Neutrophil (primary cell): ENCODE results near the gene HMOX1.

Experiments
- H3K27ac ChIP-seq: fragments of 200-600 bp; sonication (generic); 2 replicates; pipeline ENCODE4 v1.5.1; 2016; ENCODE audit warnings: mild to moderate bottlenecking, moderate library complexity
- H3K27me3 ChIP-seq: fragments of 200-600 bp; sonication (generic); 2 replicates; pipeline ENCODE4 v1.6.0; 2016; ENCODE audit warnings: mild to moderate bottlenecking
- H3K36me3 ChIP-seq: fragments of 200-600 bp; sonication (generic); 2 replicates; pipeline ENCODE4 v1.5.1; 2017
- H3K4me1 ChIP-seq, 2 experiments: fragments of 200-600 bp in 1 of 2; sonication (generic) in 1 of 2; 1 replicate in 1 of 2; 2 replicates in 1 of 2; pipeline versions ENCODE4 v1.5.1 to v1.6.1; 2013 to 2016; ENCODE audit warnings: low read depth in 1 of 2, low read length in 1 of 2, mild to moderate bottlenecking in 1 of 2, moderate library complexity in 1 of 2; ENCODE audit not compliant: control insufficient read depth in 1 of 2, insufficient read depth in 1 of 2
- H3K4me3 ChIP-seq, 2 experiments: fragments of 200-600 bp in 1 of 2; sonication (generic) in 1 of 2; 1 replicate in 1 of 2; 2 replicates in 1 of 2; pipeline ENCODE4 v1.5.1; 2013 to 2016; ENCODE audit warnings: low read depth in 1 of 2, low read length in 1 of 2, mild to moderate bottlenecking in 1 of 2, moderate library complexity in 1 of 2
- H3K9me3 ChIP-seq: fragments of 200-600 bp; sonication (generic); 2 replicates; pipeline ENCODE4 v1.5.1; 2016
- CTCF ChIP-seq: fragments of 200-600 bp; sonication (generic); IDR thresholded peaks from 2 replicates; pipeline ENCODE4 v1.5.1; 2016; ENCODE audit warnings: antibody characterized with exemption

Gene HMOX1

GRCh38 chr22:35410663-35411034, 29.8 kb downstream of the HMOX1 start:
- H3K9me3 ChIP-seq = no peaks in the 10 kb centered on the region
- H3K4me3 ChIP-seq = peak overlapping the region; percentile 24 to 56
- H3K27ac ChIP-seq = peak overlapping the region; percentile 94
- H3K36me3 ChIP-seq = peaks cover 43% of the 10 kb centered on the region
- TF ChIP-seq CTCF = no peak
- H3K27me3 ChIP-seq = no peaks in the 10 kb centered on the region
- H3K4me1 ChIP-seq = peaks cover 22 to 25% of the 10 kb centered on the region in 2 experiments

- peaks cover 22 to 25% of the 10 kb centered on the region in 2 experiments for H3K4me1 ChIP-seq
- H3K4me3 ChIP-seq = no peak overlapping the region
- no peak for TF ChIP-seq CTCF
- no peaks in the 10 kb centered on the region for H3K27me3 ChIP-seq
- H3K36me3 ChIP-seq = peaks cover 45% of the 10 kb centered on the region
- H3K9me3 ChIP-seq = no peaks in the 10 kb centered on the region
- H3K27ac ChIP-seq = peak overlapping the region; percentile 94
These were observed 30.2 kb downstream of the HMOX1 start for GRCh38 chr22:35411102-35411501.

GRCh38 chr22:35413624-35414023, 32.7 kb downstream of the HMOX1 start:
- no peak overlapping the region for H3K4me3 ChIP-seq
- peaks cover 25 to 33% of the 10 kb centered on the region in 2 experiments for H3K4me1 ChIP-seq
- H3K27ac ChIP-seq = no peak overlapping the region
- no peaks in the 10 kb centered on the region for H3K9me3 ChIP-seq
- TF ChIP-seq CTCF = no peak
- H3K27me3 ChIP-seq = no peaks in the 10 kb centered on the region
- H3K36me3 ChIP-seq = peaks cover 54% of the 10 kb centered on the region

GRCh38 chr22:35417606-35418005, 36.7 kb downstream of the HMOX1 start:
- no peak overlapping the region for H3K4me3 ChIP-seq
- TF ChIP-seq CTCF = no peak
- H3K27me3 ChIP-seq = no peaks in the 10 kb centered on the region
- H3K36me3 ChIP-seq = peaks cover 81% of the 10 kb centered on the region
- peaks cover 9 to 16% of the 10 kb centered on the region in 2 experiments for H3K4me1 ChIP-seq
- H3K9me3 ChIP-seq = no peaks in the 10 kb centered on the region
- peak overlapping the region; percentile 79 for H3K27ac ChIP-seq

GRCh38 chr22:35418088-35418487, 37.2 kb downstream of the HMOX1 start:
- peaks cover 9 to 16% of the 10 kb centered on the region in 2 experiments for H3K4me1 ChIP-seq
- H3K27me3 ChIP-seq = no peaks in the 10 kb centered on the region
- TF ChIP-seq CTCF = no peak
- peak overlapping the region; percentile 79 for H3K27ac ChIP-seq
- H3K9me3 ChIP-seq = no peaks in the 10 kb centered on the region
- H3K4me3 ChIP-seq = no peak overlapping the region
- peaks cover 85% of the 10 kb centered on the region for H3K36me3 ChIP-seq

GRCh38 chr22:35418731-35419130, 37.8 kb downstream of the HMOX1 start:
- Histone ChIP-seq H3K36me3 (peaks cover 86% of the 10 kb centered on the region), H3K4me3 (no peak overlapping the region)
- TF ChIP-seq CTCF = no peak

More at GRCh38 chr22:35418731-35419130, 37.8 kb downstream of the HMOX1 start:
- Histone ChIP-seq H3K4me1 (peaks cover 9 to 16% of the 10 kb centered on the region in 2 experiments), H3K9me3 (no peaks in the 10 kb centered on the region), H3K27ac (peak overlapping the region; percentile 79), H3K27me3 (no peaks in the 10 kb centered on the region)
